Measurements from ENCODE around the gene MTRF1.
"Not testable (repeated sequence)": the region's sequence is repeated elsewhere in the genome, so short reads cannot be mapped to it uniquely, and the experiment has no call there.

Gene MTRF1

DNA sequence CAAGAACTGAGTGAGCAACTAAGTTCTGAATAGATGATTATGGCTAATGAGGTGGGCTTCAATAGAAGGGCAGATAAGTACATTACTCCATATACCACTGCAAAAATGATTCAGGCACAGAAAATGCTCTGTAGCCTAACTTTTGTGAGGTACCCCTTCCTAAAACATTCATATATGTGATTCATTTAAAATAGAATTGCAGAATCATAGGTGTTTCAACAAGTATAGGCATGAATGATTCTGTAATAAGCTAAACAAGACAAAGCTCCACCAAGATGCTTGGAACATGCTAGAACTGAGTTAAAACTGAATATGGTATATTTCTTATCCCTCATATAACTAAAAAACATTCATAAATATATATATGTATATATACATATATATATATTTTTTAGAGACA, 81.1 kb downstream of the MTRF1 start:
- no peak overlapping the region for H3K4me3 ChIP-seq (replicated peaks in 1 of 2; ENCODE audit: low read depth in 2 of 2, low read length in 2 of 2)
- TF ChIP-seq, protein P1, sequence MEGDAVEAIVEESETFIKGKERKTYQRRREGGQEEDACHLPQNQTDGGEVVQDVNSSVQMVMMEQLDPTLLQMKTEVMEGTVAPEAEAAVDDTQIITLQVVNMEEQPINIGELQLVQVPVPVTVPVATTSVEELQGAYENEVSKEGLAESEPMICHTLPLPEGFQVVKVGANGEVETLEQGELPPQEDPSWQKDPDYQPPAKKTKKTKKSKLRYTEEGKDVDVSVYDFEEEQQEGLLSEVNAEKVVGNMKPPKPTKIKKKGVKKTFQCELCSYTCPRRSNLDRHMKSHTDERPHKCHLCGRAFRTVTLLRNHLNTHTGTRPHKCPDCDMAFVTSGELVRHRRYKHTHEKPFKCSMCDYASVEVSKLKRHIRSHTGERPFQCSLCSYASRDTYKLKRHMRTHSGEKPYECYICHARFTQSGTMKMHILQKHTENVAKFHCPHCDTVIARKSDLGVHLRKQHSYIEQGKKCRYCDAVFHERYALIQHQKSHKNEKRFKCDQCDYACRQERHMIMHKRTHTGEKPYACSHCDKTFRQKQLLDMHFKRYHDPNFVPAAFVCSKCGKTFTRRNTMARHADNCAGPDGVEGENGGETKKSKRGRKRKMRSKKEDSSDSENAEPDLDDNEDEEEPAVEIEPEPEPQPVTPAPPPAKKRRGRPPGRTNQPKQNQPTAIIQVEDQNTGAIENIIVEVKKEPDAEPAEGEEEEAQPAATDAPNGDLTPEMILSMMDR (IDR thresholded peaks at IDR 0.05; ENCODE audit: low read depth, low read length), result no peak
- DNase-seq (ENCODE audit: low read depth in 2 of 2), result no peak

- peak; percentile 27 to 76 for DNase-seq (ENCODE audit: low read depth in 2 of 2)
- TF ChIP-seq, protein P1 (IDR thresholded peaks at IDR 0.05; ENCODE audit: low read depth, low read length), result no peak
- no peak overlapping the region for H3K4me3 ChIP-seq (replicated peaks in 1 of 2; ENCODE audit: low read depth in 2 of 2, low read length in 2 of 2)
Observed at GRCh38 chr13:41179593-41180250, 83.7 kb downstream of the MTRF1 start.

DNA sequence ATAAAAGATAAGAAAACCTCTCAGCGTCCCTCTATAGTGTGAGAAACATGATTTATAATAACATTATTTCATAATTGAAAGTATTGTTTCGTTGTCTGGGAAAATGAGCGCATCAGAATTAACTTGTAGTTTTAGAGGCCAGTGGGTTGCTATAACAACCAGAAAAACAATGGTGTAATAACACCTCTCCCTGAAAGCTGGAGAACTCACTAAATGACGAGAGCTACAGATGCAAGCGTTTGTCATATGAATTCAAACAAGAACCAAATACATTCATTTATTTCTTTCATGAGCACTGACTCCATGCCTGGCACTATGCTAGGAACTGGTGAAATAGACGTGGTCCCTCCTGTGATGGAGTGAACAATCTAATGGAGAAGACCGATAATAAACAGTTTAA, 85.3 kb downstream of the MTRF1 start:
- peak; percentile 60 to 68 for DNase-seq (ENCODE audit: low read depth in 2 of 2)
- TF ChIP-seq, protein P1 (IDR thresholded peaks at IDR 0.05; ENCODE audit: low read depth, low read length), result no peak
- no peak overlapping the region for H3K4me3 ChIP-seq (replicated peaks in 1 of 2; ENCODE audit: low read depth in 2 of 2, low read length in 2 of 2)

DNA sequence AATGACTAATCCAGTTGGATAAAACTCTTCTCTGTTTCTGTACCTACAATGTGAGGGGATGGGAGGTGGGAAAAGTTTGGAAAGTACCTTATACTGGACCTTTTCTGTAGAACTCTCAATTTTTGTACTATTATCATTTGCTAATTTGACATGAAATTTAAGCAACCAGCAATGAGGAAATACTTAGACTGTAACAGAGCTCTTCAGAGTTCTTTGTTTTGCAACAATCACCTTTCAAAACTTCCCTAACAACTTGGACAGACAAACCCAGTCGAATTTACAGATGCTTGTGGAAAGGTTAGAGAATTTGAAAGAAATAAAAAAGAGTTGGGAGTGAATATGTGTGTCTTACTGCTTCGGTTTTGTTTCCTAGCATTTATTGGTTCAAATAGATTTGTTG, 85.8 kb downstream of the MTRF1 start:
- peak; percentile 26 to 33 for DNase-seq (ENCODE audit: low read depth in 2 of 2)
- TF ChIP-seq, protein P1 (IDR thresholded peaks at IDR 0.05; ENCODE audit: low read depth, low read length), result no peak
- no peak overlapping the region for H3K4me3 ChIP-seq (replicated peaks in 1 of 2; ENCODE audit: low read depth in 2 of 2, low read length in 2 of 2)

DNA sequence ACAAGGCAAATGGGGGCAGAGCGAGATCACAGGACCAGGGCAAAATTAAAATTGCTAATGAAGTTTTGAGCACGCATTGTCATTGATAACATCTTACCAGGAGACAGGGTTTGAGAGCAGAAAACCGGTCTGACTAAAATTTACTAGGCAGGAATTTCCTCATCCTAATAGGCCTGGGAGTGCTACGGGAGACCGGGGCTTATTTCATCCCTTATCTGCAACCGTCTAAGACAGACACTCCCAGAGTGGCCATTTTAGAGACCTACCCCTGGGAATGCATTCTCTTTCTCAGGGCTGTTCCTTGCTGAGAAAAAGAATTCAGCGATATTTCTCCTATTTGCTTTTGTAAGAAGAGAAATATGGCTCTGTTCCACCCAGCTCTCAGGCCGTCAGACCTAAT, 87.8 kb downstream of the MTRF1 start:
- H3K4me3 ChIP-seq (replicated peaks in 1 of 2; ENCODE audit: low read depth in 2 of 2, low read length in 2 of 2); DNase-seq (ENCODE audit: low read depth in 2 of 2): not testable (repeated sequence)
